ENCODE measurements around the gene C14orf132. TPM values are rescaled to one million over a fixed set of nuclear protein-coding genes. Genes with fewer than 3 reads are reported as not detected.

Gene C14orf132
- total RNA-seq, 2 donors from 2014 or later = 1.6 to 5.6 TPM

DNA sequence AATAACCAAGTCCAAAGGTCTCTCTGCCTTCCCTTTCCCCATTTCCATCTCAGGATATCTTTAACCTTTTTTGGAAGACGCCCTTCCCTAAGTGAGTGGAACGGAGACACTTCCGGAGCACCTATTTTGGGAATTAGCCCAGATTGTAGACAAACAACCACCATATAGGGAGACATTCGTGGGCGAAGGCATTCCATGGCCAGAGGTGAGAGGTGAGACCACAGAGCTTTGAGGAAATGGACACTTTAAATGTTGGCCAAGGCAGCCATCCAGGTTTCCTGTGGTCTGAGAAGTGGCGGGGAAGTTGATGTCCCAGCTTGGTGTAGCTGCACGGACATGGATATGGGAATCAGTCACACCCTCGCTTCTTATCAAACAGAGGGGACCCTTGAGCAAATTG lies 96.1 kb downstream of the C14orf132 start:
- no peak overlapping the region for H3K4me3 ChIP-seq
- no peaks in the 10 kb centered on the region for H3K36me3 ChIP-seq
- H3K27ac ChIP-seq = no peak overlapping the region
- H3K9me3 ChIP-seq = peaks cover 0 to 19% of the 10 kb centered on the region in 2 donors
- DNase-seq (ENCODE audit: low spot score) = no peak
- H3K27me3 ChIP-seq = no peaks in the 10 kb centered on the region
- H3K4me1 ChIP-seq = no peaks in the 10 kb centered on the region
- TF ChIP-seq, protein P1, sequence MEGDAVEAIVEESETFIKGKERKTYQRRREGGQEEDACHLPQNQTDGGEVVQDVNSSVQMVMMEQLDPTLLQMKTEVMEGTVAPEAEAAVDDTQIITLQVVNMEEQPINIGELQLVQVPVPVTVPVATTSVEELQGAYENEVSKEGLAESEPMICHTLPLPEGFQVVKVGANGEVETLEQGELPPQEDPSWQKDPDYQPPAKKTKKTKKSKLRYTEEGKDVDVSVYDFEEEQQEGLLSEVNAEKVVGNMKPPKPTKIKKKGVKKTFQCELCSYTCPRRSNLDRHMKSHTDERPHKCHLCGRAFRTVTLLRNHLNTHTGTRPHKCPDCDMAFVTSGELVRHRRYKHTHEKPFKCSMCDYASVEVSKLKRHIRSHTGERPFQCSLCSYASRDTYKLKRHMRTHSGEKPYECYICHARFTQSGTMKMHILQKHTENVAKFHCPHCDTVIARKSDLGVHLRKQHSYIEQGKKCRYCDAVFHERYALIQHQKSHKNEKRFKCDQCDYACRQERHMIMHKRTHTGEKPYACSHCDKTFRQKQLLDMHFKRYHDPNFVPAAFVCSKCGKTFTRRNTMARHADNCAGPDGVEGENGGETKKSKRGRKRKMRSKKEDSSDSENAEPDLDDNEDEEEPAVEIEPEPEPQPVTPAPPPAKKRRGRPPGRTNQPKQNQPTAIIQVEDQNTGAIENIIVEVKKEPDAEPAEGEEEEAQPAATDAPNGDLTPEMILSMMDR (IDR thresholded peaks at IDR 0.05) = no peak

DNA sequence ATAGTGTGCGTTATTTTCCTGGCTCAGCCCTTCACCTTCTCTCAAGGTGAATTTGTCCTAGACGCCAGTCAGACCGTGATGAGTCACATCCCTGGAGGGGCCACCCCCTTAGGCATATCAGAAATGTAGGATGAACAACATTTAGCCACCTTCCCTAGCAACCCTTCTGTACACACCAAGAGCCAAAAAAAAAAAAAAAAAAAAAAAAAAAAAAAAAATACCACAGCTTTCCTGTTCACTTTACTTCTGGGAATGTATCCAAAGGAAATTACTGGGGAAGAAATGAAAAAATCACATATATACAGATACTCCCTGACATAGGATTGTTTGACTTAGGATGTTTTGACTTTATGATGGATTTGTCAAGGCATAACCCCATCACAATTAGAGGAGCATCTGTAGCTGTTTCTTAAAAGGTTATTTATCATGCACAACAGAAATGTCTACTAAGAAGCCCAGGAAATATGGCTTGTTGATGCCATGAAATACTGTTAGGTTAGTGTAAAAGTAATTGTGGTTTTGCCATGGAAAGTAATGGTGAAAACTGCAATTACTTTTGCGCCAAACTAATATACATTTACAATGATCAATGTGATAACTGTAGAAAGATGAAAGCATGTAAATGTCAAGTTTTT lies 97.3 kb downstream of the C14orf132 start:
- no peaks in the 10 kb centered on the region for H3K4me1 ChIP-seq
- no peaks in the 10 kb centered on the region for H3K36me3 ChIP-seq
- no peak overlapping the region for H3K27ac ChIP-seq
- TF ChIP-seq, protein P1 (IDR thresholded peaks at IDR 0.05) = no peak
- DNase-seq (ENCODE audit: low spot score) = no peak
- H3K4me3 ChIP-seq = no peak overlapping the region
- H3K9me3 ChIP-seq = peaks cover 0 to 19% of the 10 kb centered on the region in 2 donors
- H3K27me3 ChIP-seq = no peaks in the 10 kb centered on the region

DNA sequence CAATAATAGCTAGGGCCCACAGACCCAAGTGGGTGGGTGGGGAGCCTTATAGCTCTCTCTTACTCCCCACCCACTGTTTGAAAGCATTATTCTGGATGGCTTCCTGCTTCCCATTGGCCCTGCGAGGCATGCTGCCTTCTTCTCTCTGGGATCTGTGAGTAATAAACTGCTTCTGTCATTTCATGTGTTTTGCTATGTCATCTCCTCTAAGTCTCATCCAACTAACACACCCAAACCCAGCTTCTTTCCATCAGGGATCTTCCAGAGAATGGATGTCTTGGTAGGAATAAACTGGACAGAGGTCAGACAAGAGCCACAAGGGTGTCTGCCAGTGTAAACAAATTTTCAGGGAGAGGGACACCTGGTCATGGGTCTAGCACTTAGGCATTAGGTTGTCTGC lies 99.1 kb downstream of the C14orf132 start:
- Histone ChIP-seq H3K4me3 (no peak overlapping the region), H3K27me3 (no peaks in the 10 kb centered on the region), H3K9me3 (peaks cover 0 to 26% of the 10 kb centered on the region in 2 donors), H3K4me1 (no peaks in the 10 kb centered on the region), H3K27ac (no peak overlapping the region), H3K36me3 (no peaks in the 10 kb centered on the region)
- DNase-seq (ENCODE audit: low spot score) = no peak
- TF ChIP-seq, protein P1 (IDR thresholded peaks at IDR 0.05) = no peak

DNA sequence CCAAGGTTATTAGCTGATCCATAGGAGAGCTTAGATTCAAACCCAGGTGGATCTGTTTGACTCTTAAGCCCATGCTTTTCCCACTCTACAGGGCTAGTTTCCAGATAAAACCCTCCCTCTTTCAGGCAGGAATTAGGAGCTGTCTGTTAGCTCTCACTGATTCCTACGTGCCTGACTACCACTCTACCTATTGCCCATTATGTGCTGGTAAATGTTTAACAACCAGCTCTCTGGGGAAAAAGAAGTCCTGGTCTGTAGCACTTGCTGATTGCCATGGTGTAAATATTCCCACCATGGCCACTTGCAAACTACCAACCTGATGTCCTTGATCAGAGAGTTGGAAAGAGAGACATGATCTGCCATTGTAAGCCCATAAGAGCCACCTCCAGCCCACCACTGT lies 100.0 kb downstream of the C14orf132 start:
- H3K27ac ChIP-seq = no peak overlapping the region
- no peak for DNase-seq (ENCODE audit: low spot score)
- H3K9me3 ChIP-seq = peaks cover 0 to 28% of the 10 kb centered on the region in 2 donors
- no peaks in the 10 kb centered on the region for H3K36me3 ChIP-seq
- H3K4me3 ChIP-seq = no peak overlapping the region
- H3K4me1 ChIP-seq = no peaks in the 10 kb centered on the region
- TF ChIP-seq, protein P1 (IDR thresholded peaks at IDR 0.05) = no peak
- H3K27me3 ChIP-seq = no peaks in the 10 kb centered on the region

DNA sequence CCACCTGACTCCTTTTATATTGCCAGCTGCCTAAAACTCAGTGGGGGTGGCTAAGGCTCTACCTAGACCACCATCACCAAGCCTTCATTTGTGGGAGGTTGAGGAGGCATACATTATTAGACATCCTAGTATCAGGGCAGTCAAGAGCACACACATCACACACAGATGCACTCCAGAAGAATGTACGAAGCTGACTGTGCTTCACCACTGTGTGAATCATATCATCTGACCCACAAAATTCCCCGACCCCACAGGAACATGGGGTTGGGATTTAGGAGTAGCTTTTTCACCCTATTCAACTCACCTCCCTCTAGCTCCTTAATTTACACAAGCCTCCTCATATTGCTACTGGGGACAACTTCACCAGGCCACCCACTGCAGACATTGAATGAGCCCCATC lies 100.7 kb downstream of the C14orf132 start:
- H3K9me3 ChIP-seq = peaks cover 0 to 28% of the 10 kb centered on the region in 2 donors
- no peak for DNase-seq (ENCODE audit: low spot score)
- no peaks in the 10 kb centered on the region for H3K27me3 ChIP-seq
- no peaks in the 10 kb centered on the region for H3K36me3 ChIP-seq
- TF ChIP-seq, protein P1 (IDR thresholded peaks at IDR 0.05) = no peak
- no peak overlapping the region for H3K4me3 ChIP-seq
- H3K4me1 ChIP-seq = no peaks in the 10 kb centered on the region
- no peak overlapping the region for H3K27ac ChIP-seq

DNA sequence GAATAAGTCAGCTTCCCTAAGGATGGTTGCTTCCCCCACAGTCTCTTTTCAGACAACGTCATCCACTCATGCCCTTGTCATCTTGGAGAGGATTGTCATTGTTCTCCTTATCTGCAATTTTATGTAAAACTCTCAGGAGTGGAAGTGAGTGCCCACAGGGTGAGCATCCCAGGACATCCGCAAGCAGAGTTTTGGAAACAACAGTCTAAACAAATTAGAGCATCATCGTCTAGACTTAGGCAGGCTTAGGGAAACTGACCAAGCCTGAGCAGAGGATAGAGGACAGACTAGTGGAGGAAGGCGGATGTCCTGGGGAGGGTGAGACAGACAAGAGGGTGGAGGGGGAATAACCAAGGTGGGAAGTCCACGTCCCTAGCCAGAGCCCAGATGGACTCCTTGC lies 101.8 kb downstream of the C14orf132 start:
- H3K9me3 ChIP-seq = peaks cover 0 to 28% of the 10 kb centered on the region in 2 donors
- H3K4me3 ChIP-seq = no peak overlapping the region
- TF ChIP-seq, protein P1 (IDR thresholded peaks at IDR 0.05) = no peak
- no peak overlapping the region for H3K27ac ChIP-seq
- no peaks in the 10 kb centered on the region for H3K36me3 ChIP-seq
- H3K27me3 ChIP-seq = no peaks in the 10 kb centered on the region
- DNase-seq (ENCODE audit: low spot score) = no peak
- H3K4me1 ChIP-seq = no peaks in the 10 kb centered on the region
